GM21576 (cell line): Measurements from ENCODE around the gene EML4.

Source experiments
- ATAC-seq: cut with Tn5 transposase; IDR thresholded peaks from one replicate; pipeline ENCODE4 v1.9.1; 2021; ENCODE audit warnings: mild to moderate bottlenecking, moderate library complexity; ENCODE audit not compliant: unreplicated experiment

Gene EML4

DNA sequence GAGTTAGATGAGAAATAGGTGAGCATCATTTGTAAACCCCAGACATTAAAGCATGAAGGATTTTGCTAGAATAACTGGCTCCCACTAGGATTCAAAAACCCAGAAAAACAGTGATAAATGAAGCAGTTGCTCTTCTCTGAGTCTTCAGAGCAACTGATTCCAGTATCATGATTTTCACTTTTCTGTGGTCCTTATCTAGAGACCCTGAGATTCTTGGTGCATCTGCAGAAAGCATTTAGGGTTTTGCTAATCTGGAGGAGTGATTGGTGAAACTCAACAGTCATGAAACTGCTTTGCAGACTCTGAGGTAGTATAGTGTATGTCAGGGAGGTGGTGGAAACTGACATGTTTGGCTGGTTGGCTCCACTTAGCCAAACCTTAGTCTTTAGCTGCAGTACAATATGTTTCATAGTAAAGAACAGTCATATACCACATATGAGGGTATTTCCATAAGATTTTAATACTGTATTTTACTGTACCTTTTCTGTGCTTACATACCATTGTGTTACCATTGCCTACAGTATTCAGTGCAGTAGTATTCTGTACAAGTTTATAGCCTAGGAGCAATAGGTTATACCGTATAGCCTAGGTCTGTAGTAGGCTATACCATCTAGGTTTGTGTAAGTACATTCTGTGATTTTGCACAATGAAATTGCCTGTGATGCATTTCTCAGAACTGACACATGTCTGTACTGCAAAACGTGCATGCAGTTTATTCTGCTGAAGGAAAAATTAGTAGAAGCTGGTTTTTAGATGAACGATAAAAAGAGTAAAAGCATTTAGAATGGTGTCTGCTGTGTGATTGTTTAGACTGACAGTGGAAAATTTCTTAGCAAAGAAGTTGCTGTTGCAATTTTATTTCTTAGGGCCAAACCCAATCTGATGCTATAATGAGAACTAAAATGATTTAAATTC lies 23.8 kb downstream of the EML4 start:
- peak; percentile 58 for ATAC-seq

DNA sequence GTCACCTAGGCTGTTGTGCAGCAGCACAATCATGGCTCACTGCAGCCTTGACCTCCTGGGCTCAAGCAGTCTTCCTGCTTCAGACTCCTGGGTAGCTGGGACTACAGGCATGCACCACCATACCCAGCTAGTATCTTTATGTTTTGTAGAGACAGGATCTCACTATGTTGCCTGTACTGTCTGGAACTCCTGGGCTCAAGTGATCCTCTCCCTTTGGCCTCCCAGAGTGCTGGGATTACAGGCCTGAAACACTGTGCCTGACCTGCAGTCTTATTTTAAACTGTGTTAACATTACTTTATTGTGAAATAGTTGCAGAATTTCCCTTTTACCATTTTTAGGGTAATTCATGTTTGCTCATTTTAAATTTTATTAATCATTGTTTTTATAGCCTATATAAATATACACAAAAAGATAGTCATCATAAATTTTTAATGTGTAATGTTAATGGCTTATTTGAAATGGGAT lies 24.6 kb downstream of the EML4 start:
- no peak for ATAC-seq

- ATAC-seq, result no peak
Observed at GRCh38 chr2:42194428-42194827, 25.3 kb downstream of the EML4 start.

DNA sequence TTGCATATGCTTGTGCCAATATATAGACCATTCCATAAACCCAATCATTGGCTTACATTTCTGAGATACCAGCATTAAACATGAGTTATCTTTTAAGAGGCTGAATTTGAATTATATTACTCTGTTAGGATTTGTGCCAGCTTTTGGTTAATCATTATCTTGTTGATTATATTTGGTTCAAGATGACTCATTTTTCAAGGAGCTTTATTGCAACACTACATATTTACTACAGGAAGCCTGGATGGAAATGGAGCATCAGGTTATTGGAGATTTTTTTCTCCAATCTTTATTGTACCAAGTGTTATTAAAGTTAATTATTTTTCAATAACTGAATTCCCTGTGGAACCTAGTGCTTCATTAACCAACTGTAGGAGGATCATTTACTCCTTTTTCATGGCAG lies 26.4 kb downstream of the EML4 start:
- ATAC-seq, result no peak

GRCh38 chr2:42196070-42196402 lies 26.9 kb downstream of the EML4 start:
- no peak for ATAC-seq

- ATAC-seq, result peak; percentile 69
Observed at GRCh38 chr2:42196403-42197267, 27.5 kb downstream of the EML4 start.

GRCh38 chr2:42197792-42198191 lies 28.6 kb downstream of the EML4 start:
- ATAC-seq, result no peak

- no peak for ATAC-seq
Observed at GRCh38 chr2:42198466-42198865, 29.3 kb downstream of the EML4 start.

- no peak for ATAC-seq
Observed at GRCh38 chr2:42199002-42199401, 29.8 kb downstream of the EML4 start.

DNA sequence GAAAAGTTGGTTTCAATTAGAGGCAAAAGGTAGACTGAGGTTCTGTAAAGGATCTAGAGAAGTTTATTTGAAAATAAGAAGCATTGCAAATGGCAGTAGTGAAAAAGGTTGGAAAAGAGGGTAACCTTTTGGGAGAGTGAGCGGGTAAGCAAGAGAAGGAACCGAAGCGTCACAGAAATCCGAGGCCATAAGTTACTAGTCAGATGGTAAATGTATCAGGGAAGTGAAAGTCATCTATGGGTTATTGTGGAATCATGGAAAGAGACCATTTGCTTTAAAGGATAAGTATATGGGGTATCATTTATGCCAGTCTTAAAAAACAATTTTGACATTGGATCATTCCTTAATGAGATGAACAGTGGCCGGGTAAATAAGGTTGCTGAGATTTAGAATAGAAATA lies 30.5 kb downstream of the EML4 start:
- no peak for ATAC-seq

DNA sequence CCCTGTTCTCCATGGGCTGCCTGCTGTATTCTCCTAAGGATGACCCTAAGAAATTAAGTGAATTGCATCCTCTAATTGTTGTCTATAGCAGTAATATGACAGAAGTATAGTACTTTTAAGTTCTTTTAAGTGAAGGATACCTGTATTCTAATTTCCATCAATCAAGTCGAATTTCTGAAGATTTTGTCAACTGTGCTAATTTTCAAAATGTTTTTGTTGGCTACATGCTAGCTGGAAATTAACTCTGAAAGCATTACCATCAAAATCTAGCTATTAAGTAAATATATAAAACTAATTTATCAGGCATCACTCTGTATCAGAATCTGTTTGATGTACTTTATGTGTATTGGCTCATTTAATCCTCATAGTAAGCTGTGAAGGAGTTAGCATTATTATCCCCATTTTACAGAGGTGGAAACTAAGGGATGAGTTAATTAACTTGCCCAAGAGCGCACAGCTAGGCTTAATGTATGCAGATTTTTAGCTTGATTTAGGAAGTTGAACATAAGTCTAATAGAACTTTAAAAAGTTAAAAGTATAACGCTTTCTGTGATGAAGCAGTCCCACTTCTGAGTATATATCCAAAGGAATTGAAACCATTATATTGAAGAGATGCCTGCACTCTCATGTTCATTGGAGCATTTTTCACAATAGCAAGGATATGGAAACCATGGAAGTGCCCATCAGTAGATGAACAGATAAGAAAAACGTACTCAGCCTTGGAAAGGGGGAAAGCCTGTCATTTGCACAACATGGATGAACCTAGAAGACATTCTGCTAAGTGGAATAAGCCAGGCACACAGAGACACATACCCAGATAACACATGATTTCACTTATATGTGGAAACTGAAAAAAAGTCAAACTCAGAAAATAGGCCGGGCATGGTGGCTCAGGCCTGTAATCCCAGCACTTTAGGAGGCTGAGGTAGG lies 32.0 kb downstream of the EML4 start:
- no peak for ATAC-seq

DNA sequence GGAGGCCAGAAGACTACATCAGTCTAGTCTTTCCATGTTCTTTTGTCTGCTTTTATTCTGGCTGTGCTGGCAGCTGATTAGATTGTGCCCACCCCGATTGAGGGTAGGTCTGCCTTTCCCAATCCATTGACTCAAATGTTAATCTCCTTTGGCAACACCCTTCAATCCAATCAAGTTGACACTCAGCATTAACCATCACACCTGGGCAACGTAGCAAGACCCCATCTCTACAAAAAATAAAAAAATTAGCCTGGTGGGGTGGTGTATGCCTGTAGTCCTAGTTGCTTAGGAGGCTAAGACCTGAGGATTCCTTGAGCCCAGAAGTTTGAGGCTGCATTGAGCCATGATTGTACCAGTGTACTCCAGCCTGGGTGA lies 33.5 kb downstream of the EML4 start:
- no peak for ATAC-seq

GRCh38 chr2:42203792-42204191 lies 34.6 kb downstream of the EML4 start:
- no peak for ATAC-seq

DNA sequence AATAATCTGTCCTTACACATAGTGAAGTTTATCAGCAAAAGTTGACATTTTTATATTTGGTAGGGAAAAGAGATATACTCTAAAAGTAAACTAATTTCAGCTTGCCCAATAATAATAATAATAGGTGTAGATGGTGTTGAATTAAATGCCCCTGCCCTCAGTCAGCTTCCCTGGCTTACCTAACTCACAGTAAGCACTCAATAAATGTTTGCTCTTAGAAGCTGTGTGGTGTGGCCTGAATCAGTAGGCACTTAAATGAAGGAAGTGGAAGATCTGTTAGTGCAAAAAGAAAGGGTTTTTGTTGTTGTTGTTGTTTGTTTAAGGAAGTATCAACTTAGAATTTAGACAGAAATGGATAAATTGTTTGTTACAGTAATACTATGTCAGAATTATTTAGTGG lies 36.2 kb downstream of the EML4 start:
- no peak for ATAC-seq

DNA sequence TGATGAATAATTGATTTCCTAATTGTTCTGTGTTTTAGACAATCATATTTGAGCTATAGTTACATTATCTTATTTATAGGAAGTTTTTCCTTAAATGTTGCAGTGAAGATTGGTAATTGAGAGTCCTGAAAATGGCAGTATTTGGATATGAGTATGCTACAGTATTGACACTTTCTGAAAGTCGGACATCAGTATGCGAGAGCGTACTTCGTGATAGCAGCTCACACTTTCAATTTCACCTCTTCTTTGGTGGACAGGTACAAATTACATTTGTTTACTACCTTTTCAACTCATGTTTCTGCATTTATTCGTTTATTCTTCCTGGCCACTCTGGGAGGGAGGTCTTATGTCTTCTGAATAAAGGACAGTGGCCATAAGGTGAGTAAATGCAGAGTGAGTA lies 38.7 kb downstream of the EML4 start:
- ATAC-seq, result no peak

GRCh38 chr2:42210203-42210602 lies 41.0 kb downstream of the EML4 start:
- ATAC-seq, result no peak

- ATAC-seq, result no peak
Observed at GRCh38 chr2:42211291-42211690, 42.1 kb downstream of the EML4 start.

DNA sequence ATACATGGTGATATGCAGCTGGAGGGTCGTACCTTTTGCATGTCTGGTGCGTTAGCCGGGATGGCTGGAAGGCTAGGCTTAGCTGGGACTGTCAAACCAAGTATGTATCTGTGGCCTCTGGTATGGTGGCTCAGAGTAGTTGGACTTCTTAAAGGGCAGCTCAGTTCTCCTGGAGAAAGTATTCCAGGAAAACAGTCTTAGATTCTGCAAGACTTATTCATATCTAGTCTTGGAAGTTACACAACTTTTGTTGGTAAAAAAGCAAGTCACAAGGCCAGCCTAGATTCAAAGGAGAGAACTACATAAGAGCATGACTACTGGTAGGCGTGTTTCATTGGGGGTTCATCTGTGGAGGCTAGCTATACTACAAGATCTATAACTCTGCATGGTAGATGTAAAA lies 45.5 kb downstream of the EML4 start:
- ATAC-seq, result no peak

GRCh38 chr2:42216694-42217093 lies 47.5 kb downstream of the EML4 start:
- ATAC-seq, result no peak

- no peak for ATAC-seq
Observed at GRCh38 chr2:42217307-42217706, 48.2 kb downstream of the EML4 start.

DNA sequence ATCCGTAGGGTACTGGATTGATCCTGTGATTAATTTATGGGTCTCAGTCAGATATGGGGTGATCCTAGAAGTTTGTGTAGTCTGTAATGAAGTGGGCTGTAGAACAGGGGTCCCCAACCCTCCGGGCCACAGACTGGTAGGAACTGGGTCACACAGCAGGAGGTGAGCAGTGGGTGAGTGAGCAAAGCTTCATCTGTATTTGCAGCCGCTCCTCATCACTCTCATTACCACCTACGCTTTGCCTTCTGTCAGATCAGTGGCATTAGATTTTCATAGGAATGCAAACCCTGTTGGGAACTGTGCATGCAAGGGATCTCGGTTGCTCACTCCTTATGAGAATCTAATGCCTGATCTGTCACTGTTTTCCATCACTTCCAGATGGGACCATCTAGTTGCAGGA lies 48.8 kb downstream of the EML4 start:
- ATAC-seq, result no peak
